GM18868 (cell line): ENCODE results near the gene ARIH2.

ENCODE experiments used
- ATAC-seq: cut with Tn5 transposase; IDR thresholded peaks from one replicate; pipeline ENCODE4 v1.9.1; 2021; ENCODE audit warnings: mild to moderate bottlenecking, moderate library complexity; ENCODE audit not compliant: unreplicated experiment

The ARIH2 gene

GRCh38 chr3:49017229-49017970 lies 98.8 kb downstream of the ARIH2 start:
- no peak for ATAC-seq

- no peak for ATAC-seq
These were observed 99.5 kb downstream of the ARIH2 start, which contains the start of gene DALRD3 for GRCh38 chr3:49017971-49018706. Gene DALRD3 (minus strand): TSS chr3:49018580. CDS start chr3:49018564, 16 bp downstream.

- no peak for ATAC-seq
These were observed 100.0 kb downstream of the ARIH2 start for GRCh38 chr3:49018707-49019006.

- ATAC-seq: no peak
These were observed 101.3 kb downstream of the ARIH2 start for GRCh38 chr3:49019941-49020329.

- no peak for ATAC-seq
These were observed 101.9 kb downstream of the ARIH2 start for GRCh38 chr3:49020330-49021212.

GRCh38 chr3:49021213-49021812 lies 102.7 kb downstream of the ARIH2 start:
- peak; percentile 54 for ATAC-seq

- ATAC-seq: peak; percentile 63
These were observed 103.4 kb downstream of the ARIH2 start, which contains the start of gene NDUFAF3 for GRCh38 chr3:49021813-49022687. Gene NDUFAF3 (plus strand): TSS chr3:49022121. CDS start chr3:49022145, 24 bp downstream.

GRCh38 chr3:49022688-49023171 lies 104.1 kb downstream of the ARIH2 start:
- ATAC-seq: no peak

- ATAC-seq: no peak
These were observed 105.1 kb downstream of the ARIH2 start for GRCh38 chr3:49023775-49024174.

- ATAC-seq: no peak
These were observed 105.8 kb downstream of the ARIH2 start for GRCh38 chr3:49024449-49024848.

- ATAC-seq: no peak
These were observed 106.6 kb downstream of the ARIH2 start for GRCh38 chr3:49025005-49025792.

GRCh38 chr3:49025793-49026520 lies 107.3 kb downstream of the ARIH2 start:
- ATAC-seq: no peak

GRCh38 chr3:49026536-49026935 lies 107.9 kb downstream of the ARIH2 start:
- no peak for ATAC-seq

GRCh38 chr3:49027634-49028033 lies 109.0 kb downstream of the ARIH2 start:
- no peak for ATAC-seq

- no peak for ATAC-seq
These were observed 109.6 kb downstream of the ARIH2 start for GRCh38 chr3:49028298-49028672.

- peak; percentile 78 for ATAC-seq
These were observed 110.3 kb downstream of the ARIH2 start, which contains the start of gene IMPDH2 for GRCh38 chr3:49028673-49029562. Gene IMPDH2 (minus strand): TSS chr3:49029398. CDS start chr3:49029350, 48 bp downstream.

- no peak for ATAC-seq
These were observed 110.9 kb downstream of the ARIH2 start for GRCh38 chr3:49029563-49029884.
